HCT116 (cell line): ENCODE measurements around the gene CNKSR1.

Experiments used
- EGR1 ChIP-seq: IDR thresholded peaks from 2 replicates; pipeline ENCODE4 v1.6.1; 2012; ENCODE audit warnings: low read depth
- TF ChIP-seq, protein P1 (sequence below), 3 experiments: fragments of 200-600 bp in 1 of 3; sonication (generic) in 1 of 3; IDR thresholded peaks in 2 of 3; conservative IDR thresholded peaks in 1 of 3; 2 replicates each; pipeline ENCODE4 v1.5.1; 2012 to 2017; ENCODE audit warnings: low read depth in 2 of 3, low read length in 2 of 3, antibody characterized with exemption in 1 of 3, borderline replicate concordance in 1 of 3, control low read depth in 1 of 3, mild to moderate bottlenecking in 1 of 3, mixed read lengths in 1 of 3, mixed run types in 1 of 3, moderate library complexity in 1 of 3; ENCODE audit not compliant: insufficient read depth in 1 of 3
- TF ChIP-seq, protein P2 (sequence below): IDR thresholded peaks from 2 replicates; pipeline ENCODE4 v1.6.1; 2011; ENCODE audit warnings: mild to moderate bottlenecking, low read length, moderate library complexity; ENCODE audit not compliant: insufficient replicate concordance; ENCODE audit errors: extremely low read depth

DNA sequence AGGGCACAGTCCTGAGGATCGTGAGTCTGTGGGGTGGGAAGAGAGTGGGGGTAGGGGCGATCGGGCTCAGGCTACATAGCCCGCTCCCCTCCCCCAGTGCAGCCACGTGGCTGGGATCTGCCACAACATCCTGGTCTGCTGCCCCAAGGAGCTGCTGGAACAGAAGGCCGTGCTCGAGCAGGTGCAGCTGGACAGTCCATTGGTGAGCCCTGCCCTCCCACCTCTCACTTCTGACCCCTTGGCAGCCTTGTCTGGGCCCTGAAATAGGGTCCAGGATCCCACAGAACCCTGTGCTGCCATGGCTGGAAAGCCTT lies 5.0 kb downstream of the CNKSR1 start:
- TF ChIP-seq EGR1 = no peak
- TF ChIP-seq, protein P1, sequence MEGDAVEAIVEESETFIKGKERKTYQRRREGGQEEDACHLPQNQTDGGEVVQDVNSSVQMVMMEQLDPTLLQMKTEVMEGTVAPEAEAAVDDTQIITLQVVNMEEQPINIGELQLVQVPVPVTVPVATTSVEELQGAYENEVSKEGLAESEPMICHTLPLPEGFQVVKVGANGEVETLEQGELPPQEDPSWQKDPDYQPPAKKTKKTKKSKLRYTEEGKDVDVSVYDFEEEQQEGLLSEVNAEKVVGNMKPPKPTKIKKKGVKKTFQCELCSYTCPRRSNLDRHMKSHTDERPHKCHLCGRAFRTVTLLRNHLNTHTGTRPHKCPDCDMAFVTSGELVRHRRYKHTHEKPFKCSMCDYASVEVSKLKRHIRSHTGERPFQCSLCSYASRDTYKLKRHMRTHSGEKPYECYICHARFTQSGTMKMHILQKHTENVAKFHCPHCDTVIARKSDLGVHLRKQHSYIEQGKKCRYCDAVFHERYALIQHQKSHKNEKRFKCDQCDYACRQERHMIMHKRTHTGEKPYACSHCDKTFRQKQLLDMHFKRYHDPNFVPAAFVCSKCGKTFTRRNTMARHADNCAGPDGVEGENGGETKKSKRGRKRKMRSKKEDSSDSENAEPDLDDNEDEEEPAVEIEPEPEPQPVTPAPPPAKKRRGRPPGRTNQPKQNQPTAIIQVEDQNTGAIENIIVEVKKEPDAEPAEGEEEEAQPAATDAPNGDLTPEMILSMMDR (IDR thresholded peaks at IDR 0.05 in 2 of 3, conservative IDR thresholded peaks at IDR 0.05 in 1 of 3; ENCODE audit: borderline replicate concordance in 1 of 3, insufficient read depth in 1 of 3, low read depth in 2 of 3, low read length in 2 of 3) = no peak
- TF ChIP-seq, protein P2, sequence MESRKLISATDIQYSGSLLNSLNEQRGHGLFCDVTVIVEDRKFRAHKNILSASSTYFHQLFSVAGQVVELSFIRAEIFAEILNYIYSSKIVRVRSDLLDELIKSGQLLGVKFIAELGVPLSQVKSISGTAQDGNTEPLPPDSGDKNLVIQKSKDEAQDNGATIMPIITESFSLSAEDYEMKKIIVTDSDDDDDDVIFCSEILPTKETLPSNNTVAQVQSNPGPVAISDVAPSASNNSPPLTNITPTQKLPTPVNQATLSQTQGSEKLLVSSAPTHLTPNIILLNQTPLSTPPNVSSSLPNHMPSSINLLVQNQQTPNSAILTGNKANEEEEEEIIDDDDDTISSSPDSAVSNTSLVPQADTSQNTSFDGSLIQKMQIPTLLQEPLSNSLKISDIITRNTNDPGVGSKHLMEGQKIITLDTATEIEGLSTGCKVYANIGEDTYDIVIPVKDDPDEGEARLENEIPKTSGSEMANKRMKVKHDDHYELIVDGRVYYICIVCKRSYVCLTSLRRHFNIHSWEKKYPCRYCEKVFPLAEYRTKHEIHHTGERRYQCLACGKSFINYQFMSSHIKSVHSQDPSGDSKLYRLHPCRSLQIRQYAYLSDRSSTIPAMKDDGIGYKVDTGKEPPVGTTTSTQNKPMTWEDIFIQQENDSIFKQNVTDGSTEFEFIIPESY = no peak
